Fibroblast of skin of right quadriceps (primary cell): ENCODE measurements around the gene OR2T27.
"Not testable (repeated sequence)": the region's sequence is repeated elsewhere in the genome, so short reads cannot be mapped to it uniquely, and the experiment has no call there.

Experiments used
- DNase-seq: peaks from one replicate; pipeline ENCODE4 v3.0.0-alpha.2; 2013

Gene OR2T27

GRCh38 chr1:248639652-248640051 lies 15.7 kb downstream of the OR2T27 start:
- not testable (repeated sequence) for DNase-seq

- DNase-seq = not testable (repeated sequence)
Observed at GRCh38 chr1:248636612-248637011, 18.7 kb downstream of the OR2T27 start.

GRCh38 chr1:248634991-248635390 lies 20.3 kb downstream of the OR2T27 start, which contains the start of gene OR2T11:
Gene OR2T11, minus strand, starts transcription at chr1:248635091. Its CDS starts 7,963 bp downstream, at chr1:248627128.
- DNase-seq = not testable (repeated sequence)

- DNase-seq = no peak
Observed at GRCh38 chr1:248631354-248632008, 23.8 kb downstream of the OR2T27 start.

- DNase-seq = no peak
Observed at GRCh38 chr1:248630551-248630950, 24.8 kb downstream of the OR2T27 start.

GRCh38 chr1:248627971-248628844 lies 27.1 kb downstream of the OR2T27 start:
- no peak for DNase-seq

GRCh38 chr1:248625971-248626370 lies 29.4 kb downstream of the OR2T27 start:
- no peak for DNase-seq

GRCh38 chr1:248625166-248625565 lies 30.2 kb downstream of the OR2T27 start:
- DNase-seq = no peak

GRCh38 chr1:248622570-248623001 lies 32.7 kb downstream of the OR2T27 start:
- DNase-seq = no peak

GRCh38 chr1:248621770-248622169 lies 33.6 kb downstream of the OR2T27 start:
- DNase-seq = no peak

GRCh38 chr1:248618878-248619277 lies 36.5 kb downstream of the OR2T27 start:
- DNase-seq = no peak

GRCh38 chr1:248618119-248618518 lies 37.2 kb downstream of the OR2T27 start:
- no peak for DNase-seq

- no peak for DNase-seq
Observed at GRCh38 chr1:248613742-248614141, 41.6 kb downstream of the OR2T27 start.

- DNase-seq = no peak
Observed at GRCh38 chr1:248611883-248612414, 43.4 kb downstream of the OR2T27 start.

GRCh38 chr1:248610301-248610700 lies 45.0 kb downstream of the OR2T27 start:
- no peak for DNase-seq
